ENCODE data around the gene FRS2. TPM values are rescaled to one million over a fixed set of nuclear protein-coding genes. Genes with fewer than 3 reads are reported as not detected.

The FRS2 gene
- total RNA-seq, 4 donors from 2014 or later: 46.6 to 64.7 (median 55.6) TPM

- no peak for TF ChIP-seq CTCF (IDR thresholded peaks at IDR 0.05; ENCODE audit: low read depth)
Measured at GRCh38 chr12:69517406-69517805, 47.2 kb downstream of the FRS2 start.

- no peak for TF ChIP-seq CTCF (IDR thresholded peaks at IDR 0.05; ENCODE audit: low read depth)
Measured at GRCh38 chr12:69519871-69520270, 49.7 kb downstream of the FRS2 start.

- TF ChIP-seq CTCF (IDR thresholded peaks at IDR 0.05; ENCODE audit: low read depth): no peak
Measured at GRCh38 chr12:69523433-69524330, 53.5 kb downstream of the FRS2 start.

GRCh38 chr12:69524331-69524630 is 54.1 kb downstream of the FRS2 start:
- no peak for TF ChIP-seq CTCF (IDR thresholded peaks at IDR 0.05; ENCODE audit: low read depth)

- no peak for TF ChIP-seq CTCF (IDR thresholded peaks at IDR 0.05; ENCODE audit: low read depth)
Measured at GRCh38 chr12:69524755-69525469, 54.7 kb downstream of the FRS2 start.

GRCh38 chr12:69527506-69528272 is 57.5 kb downstream of the FRS2 start:
- no peak for TF ChIP-seq CTCF (IDR thresholded peaks at IDR 0.05; ENCODE audit: low read depth)

- TF ChIP-seq CTCF (IDR thresholded peaks at IDR 0.05; ENCODE audit: low read depth): no peak
Measured at GRCh38 chr12:69529021-69529420, 58.8 kb downstream of the FRS2 start.
